K562 (cell line): ENCODE measurements around the gene ACBD5. TPM values are rescaled to one million over a fixed set of nuclear protein-coding genes. Genes with fewer than 3 reads are reported as not detected.

Source experiments
- ATF3 ChIP-seq, 2 experiments: fragments of 450-650 bp in 1 of 2; sonication (generic) in 1 of 2; formaldehyde crosslinking in 1 of 2; IDR thresholded peaks in 1 of 2; conservative IDR thresholded peaks in 1 of 2; 2 replicates each; pipeline versions ENCODE4 v1.6.1 to v1.8.1; 2016 to 2023; ENCODE audit warnings: mild to moderate bottlenecking in 2 of 2, moderate library complexity in 2 of 2, inconsistent platforms in 1 of 2, missing genetic modification reagents in 1 of 2
- BACH1 ChIP-seq: fragments of 200-800 bp; sonication (Bioruptor generic); IDR thresholded peaks from 2 replicates; pipeline ENCODE4 v1.6.1; 2016; ENCODE audit warnings: missing genetic modification characterization, missing compliant biosample characterization
- CBX8 ChIP-seq: fragments of 200-600 bp; sonication (generic); IDR thresholded peaks from 2 replicates; pipeline ENCODE4 v1.6.1; 2012; ENCODE audit warnings: borderline replicate concordance, mixed run types, low read depth, mild to moderate bottlenecking, moderate library complexity, mixed read lengths, low read length, control low read depth, inconsistent platforms; ENCODE audit not compliant: poor library complexity, severe bottlenecking; ENCODE audit errors: extremely low read depth
- CHCHD3 ChIP-seq: fragments of 250-450 bp; sonication (Bioruptor Pico); IDR thresholded peaks from 2 replicates; pipeline ENCODE4 v2.1.2; 2022; ENCODE audit warnings: mild to moderate bottlenecking
- CHD4 ChIP-seq: fragments of 200-600 bp; sonication (generic); IDR thresholded peaks from 3 replicates; pipeline ENCODE4 v1.6.1; 2012; ENCODE audit warnings: low read depth, mild to moderate bottlenecking, mixed read lengths, low read length, inconsistent platforms; ENCODE audit not compliant: insufficient read depth, insufficient replicate concordance, poor library complexity, severe bottlenecking
- IFI16 ChIP-seq: fragments of 250-450 bp; sonication (Bioruptor Pico); IDR thresholded peaks from 2 replicates; pipeline ENCODE4 v2.1.2; 2022; ENCODE audit warnings: mild to moderate bottlenecking, inconsistent platforms
- IRF2 ChIP-seq: sonication (generic); formaldehyde crosslinking; IDR thresholded peaks from 2 replicates; pipeline ENCODE4 v1.8.1; 2022; ENCODE audit warnings: mild to moderate bottlenecking, missing genetic modification reagents
- MAZ ChIP-seq, 2 experiments: fragments of 450-650 bp in 1 of 2; sonication (generic) in 1 of 2; formaldehyde crosslinking; IDR thresholded peaks in 1 of 2; conservative IDR thresholded peaks in 1 of 2; 2 replicates each; pipeline versions ENCODE4 v1.4.0 to v1.5.0; 2020; ENCODE audit warnings: mild to moderate bottlenecking in 1 of 2, missing genetic modification reagents in 1 of 2
- MBD2 ChIP-seq: sonication (generic); IDR thresholded peaks from 2 replicates; pipeline ENCODE4 v1.6.1; 2016; ENCODE audit warnings: low read depth, borderline replicate concordance
- PHF20 ChIP-seq: fragments of 450-650 bp; IDR thresholded peaks from 2 replicates; pipeline ENCODE4 v1.6.1; 2018; ENCODE audit not compliant: partially characterized antibody
- TAF9B ChIP-seq: fragments of 450-650 bp; IDR thresholded peaks from 2 replicates; pipeline ENCODE4 v1.6.1; 2018; ENCODE audit warnings: mild to moderate bottlenecking; ENCODE audit not compliant: partially characterized antibody
- TRIM24 ChIP-seq, 2 experiments: fragments of 450-650 bp; IDR thresholded peaks; 2 replicates each; pipeline ENCODE4 v1.6.1; 2016
- ZBED1 ChIP-seq: IDR thresholded peaks from 2 replicates; pipeline ENCODE4 v1.6.1; 2014
- ZNF143 ChIP-seq: sonication (generic); formaldehyde crosslinking; IDR thresholded peaks from 2 replicates; pipeline ENCODE4 v1.9.0; 2022; ENCODE audit warnings: mild to moderate bottlenecking, missing genetic modification reagents
- ZNF740 ChIP-seq, 3 experiments: fragments of 200-800 bp in 1 of 3; sonication (Bioruptor generic) in 1 of 3; sonication (generic) in 1 of 3; formaldehyde crosslinking in 1 of 3; IDR thresholded peaks; 2 replicates each; pipeline versions ENCODE4 v1.6.1 to v1.8.0; 2016 to 2022; ENCODE audit warnings: mild to moderate bottlenecking in 2 of 3, missing compliant biosample characterization in 2 of 3, missing genetic modification characterization in 2 of 3, missing genetic modification reagents in 1 of 3
- polyA plus RNA-seq, 8 experiments: library from polyadenylated mRNA; depleted of rRNA in 4 of 8; stranded (reverse) in 5 of 8; unstranded in 3 of 8; fragments of >200 nt; fragmentation: Nextera tagmentation in 2 of 8; fragmentation: Illumina TruSeq in 1 of 8; extraction: Ambion mirVana in 2 of 8; extraction: Trizol in 1 of 8; gene quantifications; 2 replicates each; pipeline versions ENCODE4 v1.2.1 to v1.2.3, GENCODE V29; 2011 to 2014; ENCODE audit warnings: inconsistent platforms in 1 of 8, missing spikeins in 1 of 8
- total RNA-seq, 7 experiments: library from RNA; depleted of rRNA in 6 of 7; stranded (reverse); fragments of >200 nt in 6 of 7; fragmentation: Illumina TruSeq in 2 of 7; extraction: Trizol in 2 of 7; gene quantifications; 2 replicates each; pipeline versions ENCODE4 v1.2.1 to v1.2.3, GENCODE V29; 2011 to 2021; ENCODE audit warnings: low replicate concordance in 1 of 7
- TF ChIP-seq, protein P1 (sequence below): fragments of 450-650 bp; IDR thresholded peaks from 2 replicates; pipeline ENCODE4 v1.6.1; 2016; ENCODE audit warnings: missing biosample characterization, missing genetic modification characterization
- TF ChIP-seq, protein P2 (sequence below): fragments of 450-650 bp; formaldehyde crosslinking; IDR thresholded peaks from 2 replicates; pipeline ENCODE4 v1.4.0; 2020; ENCODE audit warnings: mild to moderate bottlenecking, mixed read lengths
- TF ChIP-seq, protein P3 (sequence below): IDR thresholded peaks from 2 replicates; pipeline ENCODE4 v1.6.1; 2011; ENCODE audit warnings: borderline replicate concordance, low read depth, mild to moderate bottlenecking, moderate library complexity, low read length; ENCODE audit not compliant: insufficient read depth, poor library complexity, severe bottlenecking

ACBD5 gene
- total and polyA plus RNA-seq, 9 of the 15 experiments (the other 6 are each of a cell fraction or from before 2014, with no cell fraction given) = 1.5 to 10.3 (median 7.8) TPM

DNA sequence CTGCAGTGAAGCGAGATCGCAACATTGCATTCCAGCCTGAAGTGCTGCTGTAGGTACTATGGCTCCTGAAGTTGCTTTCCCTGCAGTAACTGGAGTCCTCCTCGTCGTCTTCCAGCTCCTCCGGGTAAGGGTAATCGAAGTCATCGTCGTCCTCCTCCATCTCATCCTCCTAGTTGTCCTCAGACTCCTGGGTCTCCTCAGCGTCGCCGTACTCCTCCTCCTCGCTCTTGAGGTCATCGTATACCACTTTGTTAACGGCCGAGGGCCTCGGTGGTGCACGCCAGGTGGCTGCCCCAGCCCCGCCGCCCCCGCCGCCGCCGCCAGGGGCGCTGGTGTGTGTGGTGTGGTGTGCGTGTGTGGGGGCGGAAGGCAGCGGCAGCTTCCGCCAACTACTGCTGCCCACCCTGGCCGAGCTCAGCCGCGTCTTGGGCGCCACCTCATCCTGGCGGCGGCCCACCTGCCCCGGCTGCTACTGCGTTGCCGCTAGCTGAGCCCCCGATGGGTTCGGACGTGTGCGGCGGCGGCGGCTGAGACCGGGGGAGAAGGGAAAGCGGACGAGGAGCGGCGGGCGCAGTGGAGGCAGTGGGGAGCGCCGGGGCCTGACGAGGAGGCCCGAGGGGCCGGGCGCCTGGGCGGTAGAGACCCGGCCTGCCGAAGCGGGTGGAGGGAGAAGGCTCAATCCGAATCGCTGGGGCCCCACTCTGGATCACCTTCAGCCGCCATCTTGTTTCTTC lies 11.8 kb upstream of the ACBD5 start (continued):
- TF ChIP-seq BACH1 (no peak), CHCHD3 (no peak), ZBED1 (no peak), ZNF143 (CRISPR knock-in tag) (no peak), CBX8 (no peak), TRIM24 (IDR thresholded peaks at IDR 0.05) (no peak), MAZ (CRISPR knock-in tag; conservative IDR thresholded peaks at IDR 0.05 in 1 of 2, IDR thresholded peaks at IDR 0.05 in 1 of 2) (peak; percentile 48 to 70; a peak in 3 of 4 replicates), IRF2 (no peak), ATF3 (IDR thresholded peaks at IDR 0.05) (no peak), ATF3 (CRISPR knock-in tag; conservative IDR thresholded peaks at IDR 0.05) (no peak), CHD4 (no peak), PHF20 (peak; percentile 78), IFI16 (no peak), ZNF740 (CRISPR knock-in tag; IDR thresholded peaks at IDR 0.05) (no peak), ZNF740 (tag; IDR thresholded peaks at IDR 0.05) (no peak), TAF9B (peak; percentile 39), MBD2 (peak; percentile 25; the same call in 1 of the 2 replicates)
- TF ChIP-seq, protein P1, sequence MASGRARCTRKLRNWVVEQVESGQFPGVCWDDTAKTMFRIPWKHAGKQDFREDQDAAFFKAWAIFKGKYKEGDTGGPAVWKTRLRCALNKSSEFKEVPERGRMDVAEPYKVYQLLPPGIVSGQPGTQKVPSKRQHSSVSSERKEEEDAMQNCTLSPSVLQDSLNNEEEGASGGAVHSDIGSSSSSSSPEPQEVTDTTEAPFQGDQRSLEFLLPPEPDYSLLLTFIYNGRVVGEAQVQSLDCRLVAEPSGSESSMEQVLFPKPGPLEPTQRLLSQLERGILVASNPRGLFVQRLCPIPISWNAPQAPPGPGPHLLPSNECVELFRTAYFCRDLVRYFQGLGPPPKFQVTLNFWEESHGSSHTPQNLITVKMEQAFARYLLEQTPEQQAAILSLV = no peak
- TF ChIP-seq, protein P2, sequence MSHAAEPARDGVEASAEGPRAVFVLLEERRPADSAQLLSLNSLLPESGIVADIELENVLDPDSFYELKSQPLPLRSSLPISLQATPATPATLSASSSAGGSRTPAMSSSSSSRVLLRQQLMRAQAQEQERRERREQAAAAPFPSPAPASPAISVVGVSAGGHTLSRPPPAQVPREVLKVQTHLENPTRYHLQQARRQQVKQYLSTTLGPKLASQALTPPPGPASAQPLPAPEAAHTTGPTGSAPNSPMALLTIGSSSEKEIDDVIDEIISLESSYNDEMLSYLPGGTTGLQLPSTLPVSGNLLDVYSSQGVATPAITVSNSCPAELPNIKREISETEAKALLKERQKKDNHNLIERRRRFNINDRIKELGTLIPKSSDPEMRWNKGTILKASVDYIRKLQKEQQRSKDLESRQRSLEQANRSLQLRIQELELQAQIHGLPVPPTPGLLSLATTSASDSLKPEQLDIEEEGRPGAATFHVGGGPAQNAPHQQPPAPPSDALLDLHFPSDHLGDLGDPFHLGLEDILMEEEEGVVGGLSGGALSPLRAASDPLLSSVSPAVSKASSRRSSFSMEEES (CRISPR knock-in tag) = no peak
- TF ChIP-seq, protein P3, sequence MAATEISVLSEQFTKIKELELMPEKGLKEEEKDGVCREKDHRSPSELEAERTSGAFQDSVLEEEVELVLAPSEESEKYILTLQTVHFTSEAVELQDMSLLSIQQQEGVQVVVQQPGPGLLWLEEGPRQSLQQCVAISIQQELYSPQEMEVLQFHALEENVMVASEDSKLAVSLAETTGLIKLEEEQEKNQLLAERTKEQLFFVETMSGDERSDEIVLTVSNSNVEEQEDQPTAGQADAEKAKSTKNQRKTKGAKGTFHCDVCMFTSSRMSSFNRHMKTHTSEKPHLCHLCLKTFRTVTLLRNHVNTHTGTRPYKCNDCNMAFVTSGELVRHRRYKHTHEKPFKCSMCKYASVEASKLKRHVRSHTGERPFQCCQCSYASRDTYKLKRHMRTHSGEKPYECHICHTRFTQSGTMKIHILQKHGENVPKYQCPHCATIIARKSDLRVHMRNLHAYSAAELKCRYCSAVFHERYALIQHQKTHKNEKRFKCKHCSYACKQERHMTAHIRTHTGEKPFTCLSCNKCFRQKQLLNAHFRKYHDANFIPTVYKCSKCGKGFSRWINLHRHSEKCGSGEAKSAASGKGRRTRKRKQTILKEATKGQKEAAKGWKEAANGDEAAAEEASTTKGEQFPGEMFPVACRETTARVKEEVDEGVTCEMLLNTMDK = peak; percentile 60
